Fibroblast of skin of right quadriceps (primary cell): ENCODE measurements around the gene DLX3.

Experiments
- DNase-seq: peaks from one replicate; pipeline ENCODE4 v3.0.0-alpha.2; 2013

Gene DLX3

GRCh38 chr17:49971199-49971847 lies 23.7 kb downstream of the DLX3 start:
- no peak for DNase-seq

DNA sequence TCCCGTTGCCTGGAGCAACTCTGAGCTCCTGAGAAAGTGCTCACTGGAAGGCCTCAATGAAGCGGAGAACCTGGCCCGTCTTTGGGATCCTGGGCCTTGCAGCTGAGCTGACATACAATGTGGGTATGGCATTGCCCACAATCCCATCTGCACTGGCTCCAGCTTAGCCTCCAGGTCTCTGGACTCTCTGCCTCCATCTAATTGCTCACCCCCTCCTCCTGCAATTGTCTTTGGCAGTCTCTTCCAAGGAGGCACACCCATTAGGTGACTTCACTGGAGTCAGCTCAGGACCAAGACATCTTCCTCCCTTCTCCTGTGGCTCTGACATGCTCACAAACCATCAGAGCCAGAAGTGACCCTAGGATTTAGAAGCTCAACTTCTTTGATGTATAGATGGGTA lies 24.5 kb downstream of the DLX3 start:
- no peak for DNase-seq

GRCh38 chr17:49969795-49970389 lies 25.1 kb downstream of the DLX3 start:
- DNase-seq: no peak

DNA sequence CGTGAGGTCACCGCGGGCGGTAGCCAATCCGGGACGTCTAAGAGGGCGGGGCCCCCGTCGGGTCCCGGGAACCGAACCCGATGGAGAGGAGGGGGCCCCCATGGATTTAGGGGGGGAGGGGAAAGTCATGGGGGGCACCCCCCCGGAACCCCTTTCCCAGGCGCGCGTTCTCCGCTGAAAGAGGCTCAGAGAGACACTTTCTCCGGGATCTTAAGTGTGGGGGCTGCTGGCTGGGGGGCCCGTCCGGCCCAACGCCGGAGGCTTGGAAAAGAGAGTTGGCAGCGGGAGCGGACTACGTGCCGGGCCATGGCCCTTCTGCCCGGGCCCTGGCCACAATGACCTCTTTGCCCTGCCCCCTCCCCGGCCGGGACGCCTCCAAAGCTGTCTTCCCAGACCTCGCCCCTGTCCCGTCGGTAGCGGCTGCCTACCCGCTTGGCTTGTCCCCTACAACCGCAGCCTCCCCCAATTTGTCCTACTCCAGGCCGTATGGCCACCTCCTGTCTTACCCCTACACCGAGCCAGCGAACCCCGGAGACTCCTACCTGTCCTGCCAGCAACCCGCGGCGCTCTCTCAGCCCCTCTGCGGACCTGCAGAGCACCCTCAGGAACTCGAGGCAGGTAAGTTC lies 25.8 kb downstream of the DLX3 start, which contains the start of gene DLX4:
Gene DLX4, plus strand, starts transcription at position 57 of the 626 bp plus-strand sequence. Its CDS starts 279 bp downstream, at position 336.
- no peak for DNase-seq

GRCh38 chr17:49968405-49969133 lies 26.5 kb downstream of the DLX3 start:
- DNase-seq: peak; percentile 59

GRCh38 chr17:49967621-49968404 lies 27.2 kb downstream of the DLX3 start:
- no peak for DNase-seq

DNA sequence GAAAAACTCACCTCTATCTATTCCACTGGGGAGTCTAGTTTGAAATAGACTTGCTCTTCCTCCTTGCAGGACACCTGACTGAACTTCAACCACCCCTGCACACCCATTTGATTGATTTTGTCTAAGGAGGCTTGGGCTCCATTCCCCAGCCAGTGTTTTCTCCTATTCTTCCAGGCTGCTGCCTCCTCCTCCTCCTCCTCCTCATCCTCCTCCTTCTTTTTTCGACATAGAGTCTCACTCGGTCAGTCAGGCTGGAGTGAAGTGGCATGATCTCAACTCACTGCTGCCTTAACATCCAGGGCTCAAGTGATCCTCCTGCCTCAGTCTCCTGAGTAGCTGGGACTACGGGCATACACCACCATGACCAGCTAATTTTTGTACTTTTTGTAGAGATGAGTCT lies 27.8 kb downstream of the DLX3 start:
- no peak for DNase-seq

- no peak for DNase-seq
These were observed 28.3 kb downstream of the DLX3 start for GRCh38 chr17:49966767-49967166.

DNA sequence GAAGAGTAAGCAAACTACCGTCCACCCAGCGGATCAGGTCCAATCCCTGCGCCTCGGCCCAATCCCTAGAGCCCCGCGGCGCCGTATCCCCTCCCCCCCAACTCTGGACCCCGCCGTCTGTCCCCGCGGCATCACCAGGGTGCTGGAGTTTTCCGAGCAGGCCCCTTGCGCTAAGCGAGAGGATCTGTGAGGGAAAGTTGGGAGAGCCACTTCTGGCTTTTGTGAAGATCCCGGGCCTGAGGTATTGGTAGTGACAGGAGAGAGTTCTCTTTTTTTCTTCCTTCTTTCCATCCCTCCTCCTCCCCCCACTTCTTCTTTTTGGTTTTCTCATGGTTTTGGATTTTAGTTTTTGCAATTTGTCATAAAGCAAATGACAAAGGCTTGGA lies 29.5 kb downstream of the DLX3 start:
- DNase-seq: no peak

- DNase-seq: no peak
These were observed 30.1 kb downstream of the DLX3 start for GRCh38 chr17:49964769-49965523.

DNA sequence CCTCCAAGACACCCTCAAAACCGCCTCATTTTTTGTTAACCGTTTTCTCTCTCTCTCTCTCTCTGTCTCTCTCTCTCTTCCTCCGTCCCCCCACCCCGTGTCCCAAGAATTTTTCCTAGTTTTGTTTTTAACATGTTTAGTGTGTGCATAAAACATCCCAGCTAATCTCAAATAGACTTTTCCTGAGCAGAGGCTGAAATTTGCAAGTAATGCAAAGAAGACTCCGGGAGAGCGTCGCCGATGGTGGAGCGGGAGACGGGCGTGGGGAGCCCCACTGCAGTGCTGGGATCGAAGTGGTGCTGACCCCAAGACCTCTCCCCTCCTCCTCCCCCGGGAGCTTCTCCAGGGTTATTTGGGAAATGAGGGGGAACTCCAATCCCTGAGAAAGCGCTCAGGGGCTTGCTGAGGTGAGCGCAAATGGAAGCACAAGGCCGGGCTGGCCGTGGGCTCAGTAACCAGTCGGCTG lies 30.7 kb downstream of the DLX3 start:
- DNase-seq: no peak

GRCh38 chr17:49963626-49964302 lies 31.3 kb downstream of the DLX3 start:
- DNase-seq: no peak

DNA sequence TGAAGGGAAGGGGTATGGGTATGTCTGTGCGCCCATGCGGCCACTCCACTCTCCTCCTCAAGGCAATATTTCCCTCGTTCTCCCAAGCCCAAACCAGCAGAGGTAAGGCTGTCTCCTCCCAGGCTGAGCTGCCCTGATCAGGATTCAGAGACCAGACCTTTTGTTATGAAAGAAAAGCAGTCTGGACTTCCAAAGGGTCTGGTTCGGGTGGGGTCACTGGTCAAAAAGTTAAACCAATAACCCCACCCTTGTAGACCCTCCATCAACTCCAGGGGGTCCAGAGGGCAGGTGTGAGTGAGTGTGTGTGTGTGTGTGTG lies 31.8 kb downstream of the DLX3 start:
- no peak for DNase-seq

- DNase-seq: no peak
These were observed 32.3 kb downstream of the DLX3 start for GRCh38 chr17:49962599-49963308.

DNA sequence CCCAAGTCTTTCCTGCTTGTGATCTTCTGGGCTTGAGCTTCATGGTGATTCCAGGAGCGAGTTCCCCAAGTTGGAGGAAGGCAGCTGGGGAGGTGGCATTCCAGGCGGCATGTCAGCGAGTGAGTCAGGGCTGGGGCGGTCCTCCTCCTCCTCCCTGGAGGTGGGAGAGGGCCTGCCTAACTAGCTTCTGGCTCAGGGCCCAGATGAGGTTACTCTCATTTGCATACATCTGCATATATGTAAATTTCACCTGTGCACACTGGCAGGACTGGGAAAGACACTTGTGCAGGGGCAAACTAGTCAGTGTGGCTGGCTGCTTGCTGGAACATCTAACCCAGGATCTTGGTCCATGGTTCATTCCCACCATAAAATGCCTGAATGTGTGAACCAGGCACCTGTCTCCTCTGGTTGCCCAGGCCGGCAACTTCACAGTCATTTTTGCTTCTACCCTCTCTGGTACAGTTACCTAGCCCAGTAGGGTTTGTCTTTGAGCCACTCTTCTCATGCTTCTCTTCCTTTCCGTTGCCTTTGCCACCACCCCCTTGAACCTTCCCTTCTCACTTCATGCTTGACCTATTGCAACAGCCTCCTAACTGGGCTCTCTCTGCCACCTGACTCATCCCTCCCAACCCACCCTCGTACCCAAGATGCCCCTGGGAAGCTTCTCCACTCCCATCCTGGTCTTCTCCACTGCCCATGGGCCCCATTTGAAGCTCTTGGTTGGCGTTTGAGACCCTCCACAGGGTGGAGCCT lies 35.7 kb downstream of the DLX3 start:
- peak; percentile 35 for DNase-seq

- no peak for DNase-seq
These were observed 36.3 kb downstream of the DLX3 start for GRCh38 chr17:49958723-49959122.

GRCh38 chr17:49957350-49957749 lies 37.7 kb downstream of the DLX3 start:
- no peak for DNase-seq

DNA sequence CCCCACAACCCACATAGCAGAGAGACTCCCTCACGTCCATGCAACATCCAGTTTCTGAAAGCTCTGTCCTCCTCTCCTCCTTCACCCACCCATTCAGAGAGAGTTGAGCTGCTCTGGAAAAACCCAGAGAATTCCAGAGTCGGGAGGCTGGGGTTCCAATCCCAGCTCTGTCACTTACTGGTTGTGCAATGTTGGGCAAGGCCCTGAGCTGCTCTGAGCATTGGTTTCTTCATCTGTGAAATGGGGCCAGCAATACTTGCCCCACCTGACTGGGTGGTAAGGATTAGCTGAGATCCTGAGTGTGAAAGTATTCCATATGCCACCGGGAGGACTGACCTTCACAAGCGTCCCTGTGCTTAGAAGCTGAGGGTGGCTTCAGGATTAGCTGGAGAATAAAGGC lies 38.2 kb downstream of the DLX3 start:
- DNase-seq: no peak

GRCh38 chr17:49955157-49955556 lies 39.9 kb downstream of the DLX3 start:
- no peak for DNase-seq

DNA sequence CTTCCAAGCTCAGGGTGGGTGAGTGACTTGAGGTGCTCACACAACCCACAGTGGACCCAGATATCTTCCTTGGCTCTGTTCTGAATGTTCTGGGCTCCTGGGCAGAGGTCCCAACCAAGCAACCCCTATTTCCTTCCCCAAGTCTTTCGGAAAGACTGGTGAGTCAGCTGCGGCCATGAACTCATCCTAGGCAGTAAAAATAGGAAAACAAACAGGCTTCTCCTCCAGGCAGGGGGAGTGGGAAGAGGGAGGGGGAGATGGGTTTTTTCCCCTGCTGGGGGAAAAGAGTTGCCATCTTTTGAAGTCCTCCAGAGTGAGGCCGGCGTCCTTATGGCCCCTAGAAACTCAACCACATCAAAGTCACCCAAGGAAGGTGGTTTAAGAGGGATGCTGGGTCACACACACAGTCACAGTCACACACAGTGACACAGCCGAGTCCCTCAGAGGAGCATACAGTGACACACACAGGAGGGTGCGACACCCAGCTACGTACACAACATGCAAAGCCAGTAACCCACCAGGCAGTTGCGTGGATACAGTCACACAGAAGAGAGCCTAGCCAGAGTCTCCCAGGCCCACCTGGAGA lies 42.0 kb downstream of the DLX3 start:
- DNase-seq: peak; percentile 34
